A549 (cell line): ENCODE data around the gene SEC24D.

Source experiments
- EP300 ChIP-seq, 2 experiments: fragments of >200 bp; sonication (Bioruptor Twin); formaldehyde crosslinking; IDR thresholded peaks; 2 replicates in 1 of 2; 3 replicates in 1 of 2; pipeline ENCODE4 v1.6.1; 2016 to 2017
- HMGXB4 ChIP-seq: fragments of 250-450 bp; sonication (Bioruptor Pico); IDR thresholded peaks from 2 replicates; pipeline ENCODE4 v1.5.0; 2021; ENCODE audit warnings: mild to moderate bottlenecking, moderate library complexity, borderline replicate concordance
- JUN ChIP-seq, 2 experiments: fragments of >200 bp; sonication (Bioruptor Twin); formaldehyde crosslinking; IDR thresholded peaks; 2 replicates in 1 of 2; 3 replicates in 1 of 2; pipeline ENCODE4 v1.6.1; 2016 to 2017
- KDM1A ChIP-seq: fragments of 200-600 bp; sonication (generic); IDR thresholded peaks from 2 replicates; pipeline ENCODE4 v1.6.1; 2016; ENCODE audit warnings: low read depth, mild to moderate bottlenecking
- KDM5A ChIP-seq: fragments of 200-600 bp; sonication (generic); IDR thresholded peaks from 2 replicates; pipeline ENCODE4 v1.6.1; 2016; ENCODE audit warnings: antibody characterized with exemption, mild to moderate bottlenecking
- NR3C1 ChIP-seq: fragments of >200 bp; sonication (Bioruptor Twin); formaldehyde crosslinking; IDR thresholded peaks from 3 replicates; pipeline ENCODE4 v1.6.1; 2017
- POLR2A ChIP-seq: IDR thresholded peaks from 2 replicates; pipeline ENCODE4 v1.6.1; 2012; ENCODE audit warnings: mild to moderate bottlenecking, low read length
- REST ChIP-seq: fragments of 200-600 bp; sonication (generic); IDR thresholded peaks from 2 replicates; pipeline ENCODE4 v1.6.1; 2016; ENCODE audit warnings: antibody characterized with exemption, mild to moderate bottlenecking, moderate library complexity
- RFX5 ChIP-seq: fragments of 450-650 bp; IDR thresholded peaks from 2 replicates; pipeline ENCODE4 v1.7.1; 2014; ENCODE audit warnings: antibody characterized with exemption, mild to moderate bottlenecking, moderate library complexity
- RNF2 ChIP-seq: fragments of 200-600 bp; sonication (generic); IDR thresholded peaks from 2 replicates; pipeline ENCODE4 v1.6.1; 2016; ENCODE audit warnings: low read depth, mild to moderate bottlenecking, antibody characterized with exemption, moderate library complexity, borderline replicate concordance
- TF ChIP-seq, protein P1 (sequence below): IDR thresholded peaks from 2 replicates; pipeline ENCODE4 v1.6.1; 2012
- TF ChIP-seq, protein P2 (sequence below): fragments of >200 bp; sonication (Bioruptor Twin); formaldehyde crosslinking; IDR thresholded peaks from 3 replicates; pipeline ENCODE4 v1.5.1; 2016
- TF ChIP-seq, protein P3 (sequence below): fragments of 450-650 bp; IDR thresholded peaks from 2 replicates; pipeline ENCODE4 v1.6.1; 2014; ENCODE audit warnings: antibody characterized with exemption

DNA sequence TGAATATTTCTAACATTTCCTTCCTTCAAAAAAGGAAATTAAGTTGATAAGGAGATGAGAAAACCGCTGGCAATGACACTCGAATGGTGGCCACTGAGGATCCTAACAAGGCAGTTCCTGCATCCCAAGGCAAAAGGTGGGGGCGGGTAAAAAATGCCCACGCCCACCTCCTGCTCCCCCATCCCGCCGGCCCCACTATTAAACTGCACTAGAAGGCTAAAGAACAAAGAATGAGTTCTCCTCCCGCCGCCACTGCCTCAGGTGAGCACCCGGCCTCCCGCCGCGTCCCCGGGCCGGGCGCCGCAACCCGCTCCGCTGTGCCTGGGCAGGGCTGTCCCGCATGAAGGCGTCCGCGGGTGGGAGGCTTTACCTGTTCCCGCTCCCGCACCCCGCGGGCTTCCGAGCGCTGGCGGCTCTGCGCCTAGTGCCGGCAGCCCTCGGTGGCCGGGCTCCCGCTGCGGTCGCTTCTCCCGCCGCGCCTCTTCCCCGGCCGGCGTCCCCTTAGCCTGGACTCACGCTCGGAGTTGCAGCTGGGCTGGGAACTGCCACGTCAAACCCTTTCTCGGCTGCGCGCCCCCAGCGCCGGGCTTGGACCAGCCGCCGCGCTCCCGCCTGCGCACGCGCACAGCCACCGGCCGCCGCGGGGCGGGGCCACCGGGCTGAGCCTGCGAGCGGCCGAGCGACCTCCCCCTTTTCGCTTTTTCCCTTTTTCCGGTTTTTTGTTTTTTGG is at the start of gene SEC24D:
- TF ChIP-seq HMGXB4, result no peak
- no peak for TF ChIP-seq REST
- TF ChIP-seq, protein P1, sequence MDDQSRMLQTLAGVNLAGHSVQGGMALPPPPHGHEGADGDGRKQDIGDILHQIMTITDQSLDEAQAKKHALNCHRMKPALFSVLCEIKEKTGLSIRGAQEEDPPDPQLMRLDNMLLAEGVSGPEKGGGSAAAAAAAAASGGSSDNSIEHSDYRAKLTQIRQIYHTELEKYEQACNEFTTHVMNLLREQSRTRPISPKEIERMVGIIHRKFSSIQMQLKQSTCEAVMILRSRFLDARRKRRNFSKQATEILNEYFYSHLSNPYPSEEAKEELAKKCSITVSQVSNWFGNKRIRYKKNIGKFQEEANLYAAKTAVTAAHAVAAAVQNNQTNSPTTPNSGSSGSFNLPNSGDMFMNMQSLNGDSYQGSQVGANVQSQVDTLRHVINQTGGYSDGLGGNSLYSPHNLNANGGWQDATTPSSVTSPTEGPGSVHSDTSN, result no peak
- TF ChIP-seq, protein P2, sequence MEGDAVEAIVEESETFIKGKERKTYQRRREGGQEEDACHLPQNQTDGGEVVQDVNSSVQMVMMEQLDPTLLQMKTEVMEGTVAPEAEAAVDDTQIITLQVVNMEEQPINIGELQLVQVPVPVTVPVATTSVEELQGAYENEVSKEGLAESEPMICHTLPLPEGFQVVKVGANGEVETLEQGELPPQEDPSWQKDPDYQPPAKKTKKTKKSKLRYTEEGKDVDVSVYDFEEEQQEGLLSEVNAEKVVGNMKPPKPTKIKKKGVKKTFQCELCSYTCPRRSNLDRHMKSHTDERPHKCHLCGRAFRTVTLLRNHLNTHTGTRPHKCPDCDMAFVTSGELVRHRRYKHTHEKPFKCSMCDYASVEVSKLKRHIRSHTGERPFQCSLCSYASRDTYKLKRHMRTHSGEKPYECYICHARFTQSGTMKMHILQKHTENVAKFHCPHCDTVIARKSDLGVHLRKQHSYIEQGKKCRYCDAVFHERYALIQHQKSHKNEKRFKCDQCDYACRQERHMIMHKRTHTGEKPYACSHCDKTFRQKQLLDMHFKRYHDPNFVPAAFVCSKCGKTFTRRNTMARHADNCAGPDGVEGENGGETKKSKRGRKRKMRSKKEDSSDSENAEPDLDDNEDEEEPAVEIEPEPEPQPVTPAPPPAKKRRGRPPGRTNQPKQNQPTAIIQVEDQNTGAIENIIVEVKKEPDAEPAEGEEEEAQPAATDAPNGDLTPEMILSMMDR, result no peak
- no peak for TF ChIP-seq NR3C1
- no peak for TF ChIP-seq KDM5A
- TF ChIP-seq KDM1A, result no peak
- TF ChIP-seq RFX5, result no peak
- no peak; the same call in 1 of the 2 replicates for TF ChIP-seq POLR2A
- no peak for TF ChIP-seq RNF2
- no peak for TF ChIP-seq EP300 (IDR thresholded peaks at IDR 0.05)
- 0 out of 5 replicates have a peak, but pooled peaks of 1 of the 2 experiments have one; percentile 30 for TF ChIP-seq JUN (IDR thresholded peaks at IDR 0.05)
- TF ChIP-seq, protein P3, sequence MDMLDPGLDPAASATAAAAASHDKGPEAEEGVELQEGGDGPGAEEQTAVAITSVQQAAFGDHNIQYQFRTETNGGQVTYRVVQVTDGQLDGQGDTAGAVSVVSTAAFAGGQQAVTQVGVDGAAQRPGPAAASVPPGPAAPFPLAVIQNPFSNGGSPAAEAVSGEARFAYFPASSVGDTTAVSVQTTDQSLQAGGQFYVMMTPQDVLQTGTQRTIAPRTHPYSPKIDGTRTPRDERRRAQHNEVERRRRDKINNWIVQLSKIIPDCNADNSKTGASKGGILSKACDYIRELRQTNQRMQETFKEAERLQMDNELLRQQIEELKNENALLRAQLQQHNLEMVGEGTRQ, result no peak
